HepG2 (cell line): ENCODE results near the gene SLC29A3. TPM values are rescaled to one million over a fixed set of nuclear protein-coding genes. Genes with fewer than 3 reads are reported as not detected.

Experiments
- ATAC-seq: fragments of 200-7000 bp; cut with Tn5 transposase; 3 replicates; pipeline ENCODE4 v1.9.1; 2020; ENCODE audit warnings: mild to moderate bottlenecking, moderate library complexity
- BruUV-seq: library from RNA; stranded (reverse); fragments of 400-500 nt; replicated peaks from 2 replicates; lab custom pipeline; 2021; lab: Mats Ljungman, UMichigan
- CTCF ChIA-PET: fragments of 300-600 bp; formaldehyde crosslinking; extraction: SDS; loops from one replicate; lab custom pipeline; 2021; ENCODE audit warnings: low total read pairs, inconsistent platforms, low intra/inter-chr PET ratio; lab: Yijun Ruan, JAX
- POLR2A ChIA-PET: fragments of 350-600 bp; sonication (Branson Sonifier 250); formaldehyde crosslinking; loops from one replicate; lab custom pipeline; 2020; ENCODE audit warnings: antibody characterized with exemption, inconsistent platforms; lab: Yijun Ruan, JAX
- DNase-seq: peaks from one replicate; pipeline ENCODE4 v3.0.0-alpha.2; 2015; ENCODE audit warnings: low spot score
- FAIRE-seq: peaks from 3 replicates; lab custom pipeline; 2011; peaks lifted over from hg19 to GRCh38; lab: Jason Lieb, UNC
- H2AFZ ChIP-seq: one replicate; pipeline ENCODE4 v1.6.1; 2011; ENCODE audit warnings: low read length, inconsistent platforms
- H3K27ac ChIP-seq: fragments of 300-600 bp; 3 replicates; pipeline ENCODE4 v1.8.0; 2011; ENCODE audit warnings: mixed run types, mild to moderate bottlenecking, mixed read lengths, low read length, inconsistent platforms; ENCODE audit not compliant: insufficient read depth; ENCODE audit errors: extremely low read length
- H3K27me3 ChIP-seq, 2 experiments: fragments of 200-600 bp in 1 of 2; 2 replicates in 1 of 2; 3 replicates in 1 of 2; pipeline versions ENCODE4 v1.6.0 to v1.8.0; 2011; ENCODE audit warnings: low read length in 2 of 2, mild to moderate bottlenecking in 2 of 2, moderate library complexity in 2 of 2, inconsistent platforms in 1 of 2; ENCODE audit not compliant: insufficient read depth in 2 of 2, control insufficient read depth in 1 of 2
- H3K36me3 ChIP-seq, 2 experiments: fragments of 200-600 bp in 1 of 2; replicated peaks in 1 of 2; 2 replicates in 1 of 2; 3 replicates in 1 of 2; pipeline versions ENCODE4 v1.5.1 to v1.8.0; 2011; ENCODE audit warnings: low read length in 2 of 2, inconsistent platforms in 1 of 2; ENCODE audit not compliant: insufficient read depth in 2 of 2, control insufficient read depth in 1 of 2
- H3K4me1 ChIP-seq: 2 replicates; pipeline ENCODE4 v1.5.1; 2012; ENCODE audit warnings: low read length, inconsistent platforms; ENCODE audit not compliant: insufficient read depth
- H3K4me2 ChIP-seq: 2 replicates; pipeline ENCODE4 v1.6.0; 2011; ENCODE audit warnings: low read depth, low read length, inconsistent platforms
- H3K4me3 ChIP-seq, 3 experiments: fragments of 200-600 bp in 1 of 3; sonication (generic), shearing (Covaris generic) in 1 of 3; replicated peaks in 1 of 3; 2 replicates each; pipeline ENCODE4 v1.5.1; 2011 to 2016; ENCODE audit warnings: low read length in 3 of 3, inconsistent platforms in 2 of 3, low read depth in 2 of 3, mild to moderate bottlenecking in 2 of 3, control low read depth in 1 of 3, mixed read lengths in 1 of 3; ENCODE audit not compliant: insufficient read depth in 1 of 3
- H3K79me2 ChIP-seq: one replicate; pipeline ENCODE4 v1.6.1; 2011; ENCODE audit warnings: low read length, inconsistent platforms; ENCODE audit not compliant: insufficient read depth
- H3K9ac ChIP-seq: 2 replicates; pipeline ENCODE4 v1.6.0; 2011; ENCODE audit warnings: mild to moderate bottlenecking, low read depth, low read length, inconsistent platforms; ENCODE audit not compliant: insufficient read depth
- H3K9me3 ChIP-seq: 2 replicates; pipeline ENCODE4 v1.5.1; 2012; ENCODE audit warnings: mild to moderate bottlenecking, low read length
- H4K20me1 ChIP-seq: 2 replicates; pipeline ENCODE4 v1.6.0; 2011; ENCODE audit warnings: inconsistent platforms, mild to moderate bottlenecking, low read length, moderate library complexity; ENCODE audit not compliant: insufficient read depth
- HIC2 ChIP-seq: sonication (generic); formaldehyde crosslinking; IDR thresholded peaks from 2 replicates; pipeline ENCODE4 v1.9.0; 2022; ENCODE audit warnings: low read depth, missing genetic modification reagents
- WIZ ChIP-seq: sonication (generic); formaldehyde crosslinking; IDR thresholded peaks from 2 replicates; pipeline ENCODE4 v1.5.1; 2020; ENCODE audit warnings: mild to moderate bottlenecking, missing genetic modification reagents
- ZGPAT ChIP-seq: IDR thresholded peaks from 2 replicates; pipeline ENCODE4 v1.6.1; 2016; ENCODE audit warnings: mild to moderate bottlenecking
- ZNF101 ChIP-seq: sonication (generic); formaldehyde crosslinking; IDR thresholded peaks from 2 replicates; pipeline ENCODE4 v1.4.0; 2020; ENCODE audit warnings: mild to moderate bottlenecking, low read depth, missing genetic modification reagents, borderline replicate concordance
- ZNF24 ChIP-seq: fragments of 450-650 bp; IDR thresholded peaks from 2 replicates; pipeline ENCODE4 v1.6.1; 2017; ENCODE audit warnings: antibody characterized with exemption, mild to moderate bottlenecking
- ZNF407 ChIP-seq: sonication (generic); formaldehyde crosslinking; IDR thresholded peaks from one replicate; pipeline ENCODE4 v1.5.1; 2020; ENCODE audit warnings: mild to moderate bottlenecking, missing genetic modification reagents; ENCODE audit errors: not compliant biosample characterization
- ZNF589 ChIP-seq: sonication (generic); formaldehyde crosslinking; conservative IDR thresholded peaks from 2 replicates; pipeline ENCODE4 v1.8.0; 2022; ENCODE audit warnings: mild to moderate bottlenecking, moderate library complexity, missing genetic modification reagents
- ZSCAN31 ChIP-seq: sonication (generic); formaldehyde crosslinking; IDR thresholded peaks from 2 replicates; pipeline ENCODE4 v1.5.0; 2020; ENCODE audit warnings: low read depth, mild to moderate bottlenecking, missing genetic modification reagents
- WGBS: methylation state at CpG from one replicate; pipeline ENCODE4 v1.1.6; 2017; ENCODE audit warnings: low lambda C conversion rate; 5-methylcytosine and 5-hydroxymethylcytosine counted together
- in situ Hi-C: cut with HindIII; loops from 2 replicates; pipeline ENCODE4 v1.10.0; 2017; ENCODE audit warnings: low pct_unique_long_range_greater_than_20kb; ENCODE audit not compliant: extremely low pct_ligation_motif_present
- intact Hi-C: fragments of 100-400 bp; cut with micrococcal nuclease; formaldehyde crosslinking; loops from one replicate; pipeline ENCODE4 v1.10.0; 2022; ENCODE audit not compliant: unreplicated experiment
- polyA plus RNA-seq, 8 experiments: library from polyadenylated mRNA; depleted of rRNA in 3 of 8; stranded (reverse) in 7 of 8; unstranded in 1 of 8; fragments of >200 nt; fragmentation: Illumina TruSeq in 4 of 8; extraction: Trizol in 4 of 8; gene quantifications; 2 replicates each; pipeline versions ENCODE4 v1.2.1 to v1.2.3, GENCODE V29; 2011 to 2016; ENCODE audit warnings: low read depth in 4 of 8, missing spikeins in 1 of 8, mixed read lengths in 1 of 8; ENCODE audit not compliant: insufficient read depth in 1 of 8
- total RNA-seq, 5 experiments: library from RNA; depleted of rRNA; stranded (reverse); fragments of >200 nt; fragmentation: Illumina TruSeq; extraction: Trizol; gene quantifications; 2 replicates each; pipeline ENCODE4 v1.2.3, GENCODE V29; 2016; ENCODE audit warnings: low read depth in 1 of 5
- TF ChIP-seq, protein P1 (sequence below): sonication (generic); formaldehyde crosslinking; IDR thresholded peaks from 2 replicates; pipeline ENCODE4 v1.8.0; 2022; ENCODE audit warnings: mild to moderate bottlenecking, missing genetic modification reagents
- TF ChIP-seq, protein P2 (sequence below): sonication (generic); formaldehyde crosslinking; IDR thresholded peaks from 2 replicates; pipeline ENCODE4 v1.8.0; 2023; ENCODE audit warnings: mild to moderate bottlenecking, missing genetic modification reagents

Gene SLC29A3
- total and polyA plus RNA-seq, 2 of the 13 experiments (the other 11 are each of a cell fraction or from before 2014, with no cell fraction given), result 8.6 to 11.8 TPM

- Histone ChIP-seq H2AFZ (no peak overlapping the region), H3K9ac (no peak overlapping the region), H3K36me3 (peaks cover 17 to 44% of the 10 kb centered on the region in 2 experiments), H3K9me3 (no peaks in the 10 kb centered on the region), H3K4me1 (peaks cover 51% of the 10 kb centered on the region), H3K4me3 (no peak overlapping the region), H4K20me1 (no peaks in the 10 kb centered on the region), H3K27me3 (no peaks in the 10 kb centered on the region), H3K4me2 (no peak overlapping the region), H3K27ac (no peak overlapping the region), H3K79me2 (peaks cover 4% of the 10 kb centered on the region)
- in situ Hi-C loops (loop anchor here (25.0 kb wide), 1 partner anchor 712 kb away; no protein-coding TSS in a partner anchor), intact Hi-C loops (no loop called here)
- WGBS, result 97% methylated on average over 6 of the region's 6 CpGs
- DNase-seq (no peak), ATAC-seq (no peak), FAIRE-seq (no peak)
- CTCF ChIA-PET, result no interaction called here
- no TSS peak for BruUV-seq
- POLR2A ChIA-PET, result interaction anchor here (1.8 kb wide), 1 partner anchor 9 kb away, joined by 6 read pairs; no protein-coding TSS in a partner anchor
- TF ChIP-seq ZNF407 (no peak), ZNF24 (no peak), HIC2 (CRISPR knock-in tag) (no peak), ZNF589 (no peak), ZSCAN31 (CRISPR knock-in tag) (no peak), ZNF101 (CRISPR knock-in tag) (no peak), WIZ (no peak), ZGPAT (CRISPR knock-in tag) (no peak)
- TF ChIP-seq, protein P1, sequence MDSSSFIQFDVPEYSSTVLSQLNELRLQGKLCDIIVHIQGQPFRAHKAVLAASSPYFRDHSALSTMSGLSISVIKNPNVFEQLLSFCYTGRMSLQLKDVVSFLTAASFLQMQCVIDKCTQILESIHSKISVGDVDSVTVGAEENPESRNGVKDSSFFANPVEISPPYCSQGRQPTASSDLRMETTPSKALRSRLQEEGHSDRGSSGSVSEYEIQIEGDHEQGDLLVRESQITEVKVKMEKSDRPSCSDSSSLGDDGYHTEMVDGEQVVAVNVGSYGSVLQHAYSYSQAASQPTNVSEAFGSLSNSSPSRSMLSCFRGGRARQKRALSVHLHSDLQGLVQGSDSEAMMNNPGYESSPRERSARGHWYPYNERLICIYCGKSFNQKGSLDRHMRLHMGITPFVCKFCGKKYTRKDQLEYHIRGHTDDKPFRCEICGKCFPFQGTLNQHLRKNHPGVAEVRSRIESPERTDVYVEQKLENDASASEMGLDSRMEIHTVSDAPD (CRISPR knock-in tag), result no peak
- TF ChIP-seq, protein P2, sequence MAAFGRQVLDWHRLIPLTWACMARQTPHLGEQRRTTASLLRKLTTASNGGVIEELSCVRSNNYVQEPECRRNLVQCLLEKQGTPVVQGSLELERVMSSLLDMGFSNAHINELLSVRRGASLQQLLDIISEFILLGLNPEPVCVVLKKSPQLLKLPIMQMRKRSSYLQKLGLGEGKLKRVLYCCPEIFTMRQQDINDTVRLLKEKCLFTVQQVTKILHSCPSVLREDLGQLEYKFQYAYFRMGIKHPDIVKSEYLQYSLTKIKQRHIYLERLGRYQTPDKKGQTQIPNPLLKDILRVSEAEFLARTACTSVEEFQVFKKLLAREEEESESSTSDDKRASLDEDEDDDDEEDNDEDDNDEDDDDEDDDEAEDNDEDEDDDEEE, result no peak
Observed at GRCh38 chr10:71325267-71325666, 6.2 kb downstream of the SLC29A3 start.
